ENCODE data around the gene OR9K2. TPM values are rescaled to one million over a fixed set of nuclear protein-coding genes. Genes with fewer than 3 reads are reported as not detected.
"Not testable (repeated sequence)": the region's sequence is repeated elsewhere in the genome, so short reads cannot be mapped to it uniquely, and the experiment has no call there.

The OR9K2 gene
- not detected in 2 replicates for total RNA-seq

- DNase-seq (ENCODE audit: low read depth in 2 of 2) = no peak
Observed at GRCh38 chr12:55126106-55126505, at the start of gene OR9K2. OR9K2 (plus strand) TSS chr12:55126406; CDS start chr12:55129835, 3,429 bp downstream.

GRCh38 chr12:55092579-55092978, 33.6 kb upstream of the OR9K2 start:
- no peak for DNase-seq (ENCODE audit: low read depth in 2 of 2)

- no peak for DNase-seq (ENCODE audit: low read depth in 2 of 2)
Observed at GRCh38 chr12:55112378-55112875, 13.8 kb upstream of the OR9K2 start.

- no peak for DNase-seq (ENCODE audit: low read depth in 2 of 2)
Observed at GRCh38 chr12:55116152-55116551, 10.1 kb upstream of the OR9K2 start.

GRCh38 chr12:55132816-55133215, 6.6 kb downstream of the OR9K2 start:
- no peak for DNase-seq (ENCODE audit: low read depth in 2 of 2)

GRCh38 chr12:55142669-55143565, 16.7 kb downstream of the OR9K2 start:
- DNase-seq (ENCODE audit: low read depth in 2 of 2) = peak; percentile 49 to 67

- DNase-seq (ENCODE audit: low read depth in 2 of 2) = no peak
Observed at GRCh38 chr12:55143566-55143870, 17.3 kb downstream of the OR9K2 start.

- DNase-seq (ENCODE audit: low read depth in 2 of 2) = not testable (repeated sequence)
Observed at GRCh38 chr12:55167010-55167640, 40.9 kb downstream of the OR9K2 start.

- no peak for DNase-seq (ENCODE audit: low read depth in 2 of 2)
Observed at GRCh38 chr12:55171445-55171844, 45.2 kb downstream of the OR9K2 start.

GRCh38 chr12:55171846-55172245, 45.6 kb downstream of the OR9K2 start:
- not testable (repeated sequence) for DNase-seq (ENCODE audit: low read depth in 2 of 2)

- DNase-seq (ENCODE audit: low read depth in 2 of 2) = no peak
Observed at GRCh38 chr12:55172686-55173085, 46.5 kb downstream of the OR9K2 start.

- DNase-seq (ENCODE audit: low read depth in 2 of 2) = no peak
Observed at GRCh38 chr12:55173456-55173855, 47.2 kb downstream of the OR9K2 start.

Other genes starting within 250 kb of the OR9K2 start
- not detected in 2 replicates for gene TESPA1, start 141.6 kb upstream of the OR9K2 start, total RNA-seq
- not detected in 2 replicates for gene NEUROD4, start 106.4 kb upstream of the OR9K2 start, total RNA-seq
- gene OR10A7, start 94.6 kb downstream of the OR9K2 start, total RNA-seq = not detected in 2 replicates
- gene OR6C74, start 118.2 kb downstream of the OR9K2 start, total RNA-seq = not detected in 2 replicates
- gene OR6C6, start 170.2 kb downstream of the OR9K2 start, total RNA-seq = not detected in 2 replicates
- gene OR6C1, start 187.9 kb downstream of the OR9K2 start, total RNA-seq = not detected in 2 replicates
- gene OR6C3, start 204.3 kb downstream of the OR9K2 start, total RNA-seq = not detected in 2 replicates
- not detected in 2 replicates for gene OR6C75, start 236.6 kb downstream of the OR9K2 start, total RNA-seq